Smooth muscle cell of the brain vasculature (primary cell): ENCODE results near the gene SLC1A2.

ENCODE experiments used
- DNase-seq: peaks from one replicate; pipeline ENCODE4 v3.0.0-alpha.2; 2012; ENCODE audit warnings: low read depth, low spot score

Gene SLC1A2

DNA sequence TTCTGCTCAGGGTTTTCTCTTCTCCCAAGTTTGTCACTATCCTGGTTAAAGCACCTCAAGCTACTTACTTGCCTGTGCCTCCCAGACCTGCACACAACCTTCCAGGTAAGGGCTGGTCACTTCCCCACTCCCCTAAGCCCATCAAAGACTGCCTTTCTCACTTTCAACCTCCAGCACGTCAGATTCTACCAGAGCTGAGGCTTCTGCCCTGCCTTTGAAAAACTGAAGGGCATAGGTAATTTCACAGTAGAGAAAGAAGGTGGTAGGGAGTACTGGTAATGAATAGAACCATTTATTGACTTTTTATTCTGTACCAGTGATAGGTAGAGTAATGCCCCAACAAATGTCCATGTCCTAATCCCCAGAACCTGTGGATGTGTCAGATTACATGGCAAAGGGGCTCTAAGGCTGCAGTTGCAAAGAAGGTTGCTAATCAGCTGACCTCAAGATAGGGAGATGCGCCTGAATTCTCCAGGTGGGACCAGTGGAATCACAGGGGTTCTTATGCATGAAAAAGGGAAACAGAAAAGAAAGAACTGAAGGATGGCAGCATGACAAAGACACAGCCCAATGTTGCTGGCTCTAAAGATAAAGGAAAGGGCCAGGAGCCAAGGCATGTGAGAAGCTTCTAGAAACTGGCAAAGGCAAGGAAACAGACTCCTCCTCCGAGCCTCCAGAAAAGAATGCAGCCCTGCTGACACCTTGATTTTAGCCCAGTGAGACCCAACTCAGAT is 89.0 kb downstream of the SLC1A2 start:
- DNase-seq: no peak

DNA sequence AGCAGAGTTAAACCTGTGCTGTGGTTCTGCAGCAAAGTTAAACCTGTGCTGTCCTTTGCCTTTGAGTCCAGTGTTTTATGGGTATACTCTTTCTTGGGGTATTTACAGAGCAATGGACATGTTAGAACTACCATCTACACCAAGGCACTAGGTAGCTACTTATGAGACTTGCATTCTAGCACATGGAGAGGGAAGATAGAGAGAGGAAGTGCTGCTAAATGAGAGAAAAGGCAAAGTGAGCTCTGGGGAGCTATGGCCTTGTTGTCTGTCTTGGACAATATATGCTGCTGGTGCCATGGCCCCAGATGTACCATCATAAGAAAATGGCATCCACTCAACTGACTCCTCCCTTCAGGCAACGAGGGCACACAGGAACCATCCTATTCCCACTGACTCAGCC is 91.5 kb downstream of the SLC1A2 start:
- no peak for DNase-seq

DNA sequence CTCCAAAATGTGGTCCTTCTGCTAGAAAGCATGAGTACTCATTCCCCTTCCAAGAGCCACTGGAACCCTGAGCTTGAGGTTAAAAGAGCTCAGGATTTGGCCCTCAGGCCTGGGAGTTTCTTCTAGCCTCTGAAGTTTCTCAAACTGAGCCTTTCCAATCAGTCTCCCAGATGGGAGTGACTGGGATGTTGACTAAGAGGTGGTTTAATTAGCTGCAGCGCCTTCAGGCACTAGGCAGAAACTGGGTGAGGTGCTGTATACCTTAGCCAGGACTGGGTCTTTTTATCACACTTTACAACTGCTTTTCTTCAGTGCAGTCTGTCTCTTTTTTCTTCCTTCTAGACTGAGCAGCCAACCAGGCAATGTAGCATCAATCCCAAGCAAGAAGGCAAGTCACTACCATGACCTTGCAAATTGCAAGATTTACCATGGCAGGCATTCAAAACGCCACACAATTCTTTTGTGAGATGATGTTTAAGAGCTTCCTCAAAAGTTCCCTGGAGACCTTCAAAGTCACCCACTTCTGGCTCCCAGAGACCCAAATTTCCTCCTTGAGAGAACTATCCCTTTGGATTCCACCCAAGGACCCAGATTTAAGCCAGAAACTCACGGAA is 93.0 kb downstream of the SLC1A2 start:
- no peak for DNase-seq

DNA sequence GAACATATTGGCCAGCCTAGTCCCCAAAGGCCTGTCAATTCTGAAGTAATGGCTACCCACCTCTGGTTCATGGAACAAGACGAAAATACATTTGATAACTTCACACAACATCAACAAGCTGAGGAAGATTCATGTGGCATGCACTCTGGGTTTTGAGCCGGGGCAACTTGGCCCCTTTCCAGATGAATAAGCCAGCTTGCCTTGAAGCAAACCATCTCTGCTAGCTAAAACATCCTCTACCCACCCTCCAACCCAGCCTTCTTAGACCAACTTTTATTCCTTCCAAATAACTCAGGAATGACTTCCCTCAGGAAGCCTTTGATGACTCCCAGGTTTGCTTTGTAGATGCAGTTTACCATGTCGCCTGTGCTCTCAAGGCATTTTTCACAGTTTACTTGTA is 94.4 kb downstream of the SLC1A2 start:
- no peak for DNase-seq

DNA sequence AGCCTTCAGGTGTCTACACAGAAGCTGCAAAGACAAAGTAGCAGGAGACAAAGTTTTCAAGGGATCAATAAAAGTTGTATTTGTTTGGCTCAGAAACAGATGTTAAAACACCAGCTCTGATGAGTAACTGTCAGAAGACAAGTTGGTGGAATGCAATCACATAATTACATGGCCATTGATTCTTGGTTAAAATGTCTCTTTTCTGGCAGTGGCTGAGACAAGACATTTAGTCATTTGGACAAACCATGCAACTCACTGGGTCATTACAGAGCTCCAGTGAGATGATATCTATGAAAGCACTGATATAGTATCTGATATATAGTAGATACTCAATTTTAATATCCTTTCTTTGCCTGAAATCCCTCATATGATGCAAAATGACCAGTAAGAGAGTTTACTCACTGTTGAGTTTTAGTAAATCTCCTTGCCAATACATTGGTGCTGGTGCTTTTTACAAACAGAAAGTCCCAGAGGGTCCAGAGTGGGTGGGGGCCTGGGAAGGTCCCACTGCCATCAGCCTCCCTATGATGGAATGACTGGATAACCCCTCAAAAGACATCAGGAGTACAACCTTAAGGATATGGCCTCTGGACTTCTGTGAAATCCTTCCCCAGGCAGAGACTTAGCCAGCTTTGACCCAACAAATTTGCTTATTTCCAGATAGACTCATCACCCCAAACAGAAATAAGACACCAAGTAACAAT is 95.0 kb downstream of the SLC1A2 start:
- DNase-seq: no peak

DNA sequence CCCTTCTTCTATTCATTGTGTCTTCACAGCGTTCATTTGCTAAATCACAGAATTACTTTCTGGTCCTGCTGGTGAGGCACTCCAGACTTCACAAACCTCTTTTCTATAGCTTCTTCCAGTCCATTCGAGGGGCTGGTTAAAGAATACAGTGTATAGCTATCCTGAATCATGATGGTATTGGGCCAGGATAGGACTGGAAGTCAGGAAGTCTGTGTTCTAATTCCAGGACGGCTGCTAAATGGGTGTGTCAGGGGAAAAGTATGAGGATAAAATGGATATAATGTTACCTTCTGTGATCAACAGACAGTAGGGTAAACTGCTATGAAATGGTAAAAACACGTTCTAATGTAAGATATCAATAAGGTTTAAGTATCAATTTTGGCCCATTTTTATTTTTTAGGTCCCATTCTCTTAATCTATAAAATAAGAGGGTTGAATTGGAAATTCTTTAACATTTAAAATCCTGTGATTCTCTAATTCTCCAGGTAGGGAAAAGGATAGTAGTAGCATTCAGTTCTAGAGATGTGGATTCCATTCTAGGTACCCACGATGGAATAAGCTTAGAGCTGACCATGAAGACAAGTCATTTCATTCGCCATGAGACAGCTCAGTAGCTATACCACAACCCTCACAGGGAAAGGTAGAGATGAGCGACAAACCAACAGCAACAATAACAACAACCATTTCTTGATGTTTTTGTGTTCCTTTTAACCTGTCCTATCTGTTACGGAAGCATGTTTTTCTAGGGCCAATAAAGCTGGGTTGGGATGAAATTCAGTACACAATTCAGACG is 96.1 kb downstream of the SLC1A2 start:
- DNase-seq: no peak

DNA sequence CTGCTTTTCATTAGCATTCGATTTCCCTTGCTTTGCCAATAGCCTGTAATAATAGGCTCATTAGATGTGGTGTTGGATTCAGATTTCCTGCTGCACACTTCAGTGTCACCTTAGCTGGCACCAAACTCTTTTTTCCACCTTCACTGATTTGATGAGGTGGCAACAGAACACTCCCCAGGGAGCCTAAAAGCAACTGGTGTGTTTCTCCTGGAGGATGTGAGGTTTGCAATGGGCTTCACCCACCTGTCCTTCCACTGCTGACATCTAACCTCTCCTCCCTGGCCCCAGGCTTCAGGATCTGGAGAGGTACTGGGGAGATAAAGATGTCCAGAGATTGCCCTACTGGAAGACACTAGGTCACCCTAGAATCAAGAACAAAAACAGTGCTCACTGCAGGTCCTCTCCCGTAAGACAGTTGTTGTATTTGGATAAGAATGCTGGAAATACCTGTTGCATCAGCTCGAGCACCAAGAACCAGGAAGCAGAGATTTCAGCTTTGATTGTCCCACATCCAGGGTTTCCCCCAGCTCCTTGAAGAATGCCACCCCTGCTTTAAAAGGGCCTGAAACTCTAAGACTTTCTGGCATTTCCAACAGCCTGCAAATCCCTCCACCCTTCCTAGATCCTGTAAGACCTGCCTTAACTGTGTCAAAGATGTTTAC is 96.9 kb downstream of the SLC1A2 start:
- DNase-seq: no peak

DNA sequence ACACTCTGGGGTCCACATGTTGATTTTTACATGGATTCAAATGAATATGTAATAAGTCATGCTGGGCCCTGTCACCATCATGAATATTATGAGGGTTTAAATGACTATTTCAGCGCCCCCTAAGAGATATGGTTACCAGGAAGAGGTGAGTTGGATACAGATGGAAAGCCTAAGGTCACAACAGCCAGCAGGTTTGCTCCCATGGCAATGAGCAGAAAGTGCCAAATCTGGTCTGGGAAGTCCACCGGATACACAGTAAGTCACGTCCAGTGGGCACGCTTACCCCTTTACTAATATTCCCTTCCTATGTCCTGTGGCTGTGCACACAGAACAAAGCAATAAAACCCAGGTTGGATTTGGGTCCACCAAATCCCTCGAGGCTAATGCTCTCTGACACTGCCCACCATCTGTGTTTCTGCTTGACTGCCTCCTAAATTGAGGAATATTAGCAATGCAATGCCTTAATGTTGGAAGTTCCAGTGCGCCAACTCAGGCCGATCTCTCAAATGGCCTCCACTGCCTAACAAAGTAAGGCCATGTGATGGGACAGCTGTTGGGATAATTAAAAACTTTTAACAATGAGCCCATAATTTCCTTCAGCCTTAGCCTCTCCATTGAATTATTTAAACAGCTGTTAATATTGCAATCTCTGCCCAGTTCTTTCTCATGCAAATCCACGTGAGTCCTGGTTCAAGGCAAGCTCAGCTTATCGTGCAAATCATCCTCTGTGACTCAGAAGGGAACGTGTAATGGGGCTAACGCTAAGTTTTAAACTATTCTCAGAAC is 97.6 kb downstream of the SLC1A2 start:
- DNase-seq: no peak

DNA sequence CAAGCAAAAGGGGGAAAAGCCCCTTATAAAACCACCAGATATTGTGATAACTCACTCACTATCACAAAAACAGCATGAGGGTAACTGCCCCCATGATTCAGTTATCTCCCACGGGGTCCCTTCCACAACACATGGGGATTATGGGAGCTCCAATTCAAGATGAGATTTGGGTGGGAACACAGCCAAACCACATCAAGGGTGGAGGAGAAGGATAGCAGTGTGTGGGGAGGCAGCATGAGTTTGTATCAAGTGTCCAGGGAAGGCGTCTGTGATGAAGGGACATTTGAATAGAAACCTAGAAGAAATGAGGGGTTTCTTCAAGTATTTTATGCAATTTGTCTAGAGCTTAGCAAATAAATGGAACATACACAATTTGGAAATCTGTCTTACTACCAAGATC is 98.2 kb downstream of the SLC1A2 start:
- DNase-seq: no peak

DNA sequence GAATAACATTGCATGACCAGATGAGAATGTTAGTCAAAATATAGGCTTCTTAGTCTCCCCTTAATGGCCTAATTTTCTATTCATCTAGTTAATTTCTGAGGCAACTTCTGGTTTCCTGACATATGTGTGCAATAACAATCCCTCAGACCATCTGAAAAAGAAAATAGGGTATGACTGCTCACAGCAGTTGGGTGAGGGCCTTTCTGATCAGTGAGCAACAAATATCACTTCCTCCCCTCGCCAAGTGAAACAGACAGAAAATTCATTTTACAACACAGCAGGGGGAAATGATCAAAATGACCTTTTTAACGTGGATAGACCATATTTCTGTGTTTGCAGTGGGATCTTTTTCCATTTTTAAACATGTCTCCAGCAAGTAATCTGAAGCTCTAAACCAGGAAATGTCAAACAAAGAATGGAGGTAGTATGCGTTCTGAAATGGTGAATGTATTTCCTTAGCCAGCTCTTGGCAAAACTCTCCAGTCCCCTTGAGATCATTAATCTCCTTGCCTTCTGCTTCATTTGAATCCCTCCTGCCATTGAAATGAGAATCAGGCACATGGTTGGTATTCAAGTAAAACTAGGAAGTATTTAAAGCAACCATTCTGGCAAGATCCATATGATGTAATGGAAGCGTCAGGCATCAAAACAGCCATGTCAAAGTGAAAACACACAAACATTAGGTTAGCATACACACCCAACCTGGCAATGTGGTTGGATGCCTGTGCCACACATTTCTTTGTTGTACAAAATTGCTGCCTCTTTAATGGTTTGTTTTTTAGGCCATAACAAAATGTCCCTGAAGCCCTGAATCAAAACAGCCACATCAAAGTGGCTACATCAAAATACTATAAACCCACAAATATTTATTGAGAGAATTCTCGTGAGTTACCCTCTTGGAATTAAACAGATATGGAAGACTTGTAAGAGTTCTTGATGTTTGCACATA is 100.1 kb downstream of the SLC1A2 start:
- DNase-seq: no peak

DNA sequence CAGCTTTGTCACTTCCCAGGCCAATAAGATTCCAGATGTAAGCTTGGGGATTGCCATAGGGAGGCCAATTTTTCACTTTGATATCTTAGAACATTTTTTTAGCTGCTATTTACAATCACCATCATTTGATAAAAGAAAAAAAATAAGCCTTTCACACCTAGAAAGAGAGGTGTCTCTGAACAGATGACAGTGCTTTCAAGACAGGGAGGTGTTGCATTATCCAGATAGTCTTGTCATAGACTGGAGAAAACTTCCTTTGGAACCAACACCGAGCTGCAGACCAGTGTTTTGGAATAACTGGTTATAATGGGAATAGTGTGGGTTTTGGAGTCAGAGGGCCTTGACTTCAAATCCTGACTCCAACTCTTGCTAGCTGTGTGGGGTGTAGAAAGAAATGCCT is 101.0 kb downstream of the SLC1A2 start:
- DNase-seq: no peak

DNA sequence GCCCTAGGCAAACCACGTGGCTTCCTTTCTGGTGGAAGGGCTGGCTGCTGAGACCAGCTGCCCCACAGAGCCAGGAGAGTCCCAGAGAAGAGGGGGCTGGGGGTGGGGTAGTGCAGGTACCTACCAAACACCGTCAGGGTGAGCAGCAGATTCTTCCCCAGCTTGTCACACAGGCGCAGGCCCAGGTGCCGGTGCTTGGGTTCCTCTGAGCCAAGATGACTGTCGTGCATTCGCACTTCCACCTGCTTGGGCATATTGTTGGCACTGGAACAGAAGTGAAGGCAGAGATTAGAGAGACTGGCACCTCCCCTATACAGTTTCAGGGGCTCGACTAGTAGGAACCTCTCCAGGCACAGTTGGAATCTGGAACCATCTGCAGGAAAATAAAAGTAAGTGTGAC is 102.1 kb downstream of the SLC1A2 start:
- DNase-seq: no peak

DNA sequence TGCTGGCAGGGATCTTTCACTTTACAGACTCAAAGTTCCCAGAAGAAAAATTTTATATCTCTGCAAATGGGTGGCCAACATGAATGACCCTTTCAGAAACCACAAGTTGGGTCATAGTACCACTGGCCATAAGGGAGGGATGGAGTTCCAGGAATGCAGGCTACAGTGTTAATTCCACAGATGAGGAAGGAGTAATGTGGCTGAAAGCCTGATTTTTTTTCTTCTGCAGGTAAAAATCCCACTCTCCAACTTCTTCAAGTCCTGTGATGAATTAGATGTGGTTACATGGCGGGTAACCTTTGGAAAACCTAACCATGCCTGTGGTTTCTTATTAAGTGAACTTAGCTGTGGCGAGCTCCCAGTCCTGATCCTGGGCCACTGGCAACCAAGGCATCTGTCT is 103.2 kb downstream of the SLC1A2 start:
- DNase-seq: no peak

DNA sequence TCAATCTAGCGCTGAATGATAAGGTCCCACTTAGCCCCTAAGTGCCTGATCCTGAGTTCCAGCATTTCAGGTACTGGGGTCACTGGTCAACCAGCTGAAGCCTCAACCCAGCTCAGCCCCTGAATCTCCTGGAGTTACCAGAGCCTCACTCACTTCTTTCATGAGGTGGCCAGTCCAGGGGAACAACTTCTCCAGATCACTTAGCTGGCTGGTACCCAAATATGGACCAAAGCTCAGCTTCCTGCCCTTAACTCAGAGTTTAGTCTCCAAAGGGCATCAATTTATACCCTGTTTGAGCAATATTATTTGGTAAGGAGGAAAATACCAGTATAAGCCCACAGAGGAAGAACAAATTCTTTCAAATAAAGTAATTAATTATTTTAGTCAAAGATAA is 105.6 kb downstream of the SLC1A2 start:
- no peak for DNase-seq

DNA sequence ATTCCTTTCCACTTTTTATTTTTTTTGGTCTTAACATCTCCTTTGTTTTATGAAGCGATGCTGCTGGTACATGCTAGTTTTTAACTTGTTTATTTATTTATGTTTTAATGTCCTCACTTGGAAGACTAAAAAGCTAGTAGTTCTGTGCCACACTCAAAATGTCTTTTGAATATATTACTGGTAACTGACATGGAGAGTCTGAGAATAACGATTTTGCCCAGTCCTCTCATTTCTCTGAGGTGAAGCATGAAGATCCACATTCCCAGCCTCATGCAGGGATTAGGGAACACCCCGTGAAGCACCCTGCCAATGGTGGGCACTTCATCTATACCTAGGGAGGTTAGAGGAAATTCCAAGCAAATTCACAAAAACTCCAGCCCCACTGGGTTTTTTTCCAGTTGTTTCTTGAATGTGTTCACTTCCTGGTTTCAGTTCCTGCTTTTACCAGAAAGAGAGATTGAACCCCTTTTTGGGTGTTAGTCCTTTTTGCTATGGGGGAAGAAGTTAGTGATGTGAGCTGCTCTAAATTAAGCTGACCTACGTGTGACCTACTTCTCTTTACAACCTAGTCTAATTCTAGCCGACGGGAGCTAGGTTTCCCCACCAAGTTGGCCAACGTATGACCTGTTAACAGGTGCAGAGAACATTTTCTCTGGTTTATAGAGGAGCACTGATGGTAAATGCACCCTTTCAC is 106.1 kb downstream of the SLC1A2 start:
- no peak for DNase-seq

DNA sequence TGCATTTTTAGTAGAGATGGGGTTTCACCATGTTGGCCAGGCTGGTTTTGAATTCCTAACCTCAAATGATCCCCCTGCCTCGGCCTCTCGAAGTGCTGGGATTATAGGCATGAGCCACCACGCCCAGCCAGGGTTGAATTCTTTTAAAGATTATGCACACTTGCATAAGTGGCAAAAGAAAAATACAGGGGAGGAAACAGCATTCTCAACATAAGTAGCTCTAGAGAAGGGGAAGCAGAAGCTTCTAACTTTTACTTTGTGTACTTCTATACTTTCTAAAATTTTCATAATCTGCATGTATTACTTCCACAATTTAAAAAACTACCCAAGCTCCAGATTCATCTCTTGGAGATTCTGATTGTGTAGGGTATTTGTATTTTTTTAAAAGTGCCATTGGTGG is 108.0 kb downstream of the SLC1A2 start:
- no peak for DNase-seq

DNA sequence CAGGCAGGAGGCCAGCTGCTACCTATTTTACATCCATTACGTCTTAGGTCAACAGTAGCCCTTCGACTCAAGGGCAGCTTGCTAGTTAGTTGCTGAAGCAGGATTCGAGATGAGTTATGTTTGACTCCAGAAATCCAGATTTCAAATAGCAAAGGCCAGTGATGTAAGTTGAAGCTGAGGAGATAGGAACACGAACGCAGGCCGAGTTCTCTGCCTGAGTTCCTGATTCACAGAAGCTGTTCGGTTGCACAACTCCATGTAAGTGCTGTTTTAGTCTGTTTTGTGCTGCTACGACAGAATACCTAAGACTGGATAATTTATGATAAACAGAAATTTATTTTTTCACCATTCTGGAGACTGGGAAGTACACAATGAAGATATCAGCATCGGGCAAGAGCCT is 111.2 kb downstream of the SLC1A2 start:
- no peak for DNase-seq

DNA sequence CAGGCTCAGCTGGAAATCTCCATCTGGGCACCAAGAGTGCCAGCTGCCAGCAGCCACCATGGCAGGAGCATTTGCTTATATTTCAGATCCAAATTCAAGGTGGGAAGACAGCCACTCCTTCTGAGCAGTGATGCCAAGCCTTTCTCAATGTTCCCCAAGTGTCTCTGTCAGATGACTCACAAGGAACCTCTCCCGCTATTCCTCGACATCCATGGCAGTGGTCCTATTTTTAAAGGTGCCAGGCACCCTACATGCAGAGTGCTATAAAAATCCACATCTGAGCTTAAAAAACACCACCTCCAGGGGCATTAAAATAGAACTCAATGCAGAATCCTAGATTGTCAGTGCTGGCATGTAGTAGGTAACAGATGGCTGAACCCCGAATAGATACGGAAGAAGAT is 112.1 kb downstream of the SLC1A2 start:
- no peak for DNase-seq
